ENCODE measurements around the gene GLP2R. TPM values are rescaled to one million over a fixed set of nuclear protein-coding genes. Genes with fewer than 3 reads are reported as not detected.
"Not testable (repeated sequence)": the region's sequence is repeated elsewhere in the genome, so short reads cannot be mapped to it uniquely, and the experiment has no call there.

The GLP2R gene
- total RNA-seq, 1 donor from 2014 or later = not detected

DNA sequence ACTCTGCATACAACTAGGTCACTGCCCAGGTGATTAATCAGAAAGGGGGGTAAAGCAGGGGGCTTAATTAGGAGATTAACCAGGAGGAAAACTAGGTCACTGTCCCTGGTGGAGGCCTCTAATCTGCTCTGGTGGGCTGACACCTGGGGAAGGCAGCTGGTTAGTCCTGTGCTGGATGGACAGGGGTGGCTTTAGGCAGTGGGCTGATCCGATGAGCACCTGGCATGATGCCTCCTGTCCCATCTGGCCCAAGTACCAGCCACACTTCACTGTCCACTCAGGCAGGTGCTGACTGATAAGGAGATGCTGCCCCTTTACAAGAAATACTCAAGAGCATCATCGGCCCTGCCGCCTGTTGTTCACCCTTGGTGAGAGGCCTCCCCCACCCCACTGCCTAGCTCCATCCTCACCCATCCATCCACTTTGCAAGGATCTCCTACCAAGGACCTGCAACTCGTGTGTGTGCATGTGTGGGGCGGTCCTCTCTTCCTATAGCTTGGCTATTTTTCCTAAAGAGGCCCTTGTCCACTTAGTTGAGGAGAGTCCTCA is 93.2 kb downstream of the GLP2R start:
- intact Hi-C loops (cut with micrococcal nuclease) = no loop called here

DNA sequence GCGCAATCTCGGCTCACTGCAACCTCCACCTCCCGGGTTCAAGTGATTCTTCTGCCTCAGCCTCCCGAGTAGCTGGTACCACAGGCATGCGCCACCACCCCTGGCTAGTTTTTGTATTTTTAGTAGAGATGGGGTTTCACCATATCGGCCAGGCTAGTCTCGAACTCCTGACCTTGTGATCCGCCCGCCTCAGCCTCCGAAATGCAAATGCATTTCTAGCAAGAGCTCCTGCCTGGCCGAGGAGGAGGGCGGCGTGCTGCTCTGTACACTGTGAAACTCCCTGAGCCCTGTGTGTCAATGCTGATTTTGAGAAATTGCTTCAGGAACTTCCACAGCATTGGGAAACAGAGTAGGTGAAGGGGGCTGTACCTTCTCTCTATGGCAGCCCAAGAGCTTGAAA is 95.5 kb downstream of the GLP2R start:
- intact Hi-C loops (cut with micrococcal nuclease) = not testable (repeated sequence)

DNA sequence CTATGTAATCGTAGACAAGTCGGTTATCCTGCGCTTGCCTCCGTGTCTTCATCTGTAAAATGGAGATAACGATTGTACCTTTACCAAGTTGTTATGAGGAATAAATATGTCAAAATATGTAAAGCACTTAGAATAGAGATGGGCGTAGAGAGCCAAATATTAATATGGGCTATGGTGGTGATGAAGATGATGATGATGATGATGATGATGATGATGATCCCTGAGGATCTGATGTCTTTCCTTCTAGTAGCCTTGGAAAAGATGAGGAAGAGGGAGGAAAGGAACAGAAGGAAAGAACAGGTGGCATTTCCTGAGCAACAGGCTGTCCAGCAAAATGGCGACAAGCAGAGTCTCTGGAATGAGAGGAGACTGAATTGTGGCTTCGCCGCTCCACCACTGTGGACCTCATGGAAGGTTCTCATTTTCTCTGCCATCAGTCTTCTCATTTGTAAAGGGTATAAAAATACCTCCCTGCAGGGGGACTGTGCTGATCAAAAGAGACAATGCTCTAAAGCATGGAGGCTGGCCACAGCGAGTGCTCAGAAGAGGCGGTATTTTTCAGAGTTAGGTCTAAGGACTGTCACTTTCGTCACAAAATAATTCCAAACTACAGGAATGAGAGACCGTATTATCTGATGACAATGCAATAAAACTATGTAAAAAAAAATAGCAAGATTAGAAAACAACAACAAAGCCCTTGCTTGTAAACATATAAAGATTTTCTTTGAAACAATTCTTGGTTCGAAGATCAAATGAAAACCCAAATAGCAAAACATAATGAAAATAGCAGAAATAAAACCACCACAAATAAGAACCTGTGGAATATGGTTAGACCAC is 96.5 kb downstream of the GLP2R start:
- intact Hi-C loops (cut with micrococcal nuclease) = no loop called here

DNA sequence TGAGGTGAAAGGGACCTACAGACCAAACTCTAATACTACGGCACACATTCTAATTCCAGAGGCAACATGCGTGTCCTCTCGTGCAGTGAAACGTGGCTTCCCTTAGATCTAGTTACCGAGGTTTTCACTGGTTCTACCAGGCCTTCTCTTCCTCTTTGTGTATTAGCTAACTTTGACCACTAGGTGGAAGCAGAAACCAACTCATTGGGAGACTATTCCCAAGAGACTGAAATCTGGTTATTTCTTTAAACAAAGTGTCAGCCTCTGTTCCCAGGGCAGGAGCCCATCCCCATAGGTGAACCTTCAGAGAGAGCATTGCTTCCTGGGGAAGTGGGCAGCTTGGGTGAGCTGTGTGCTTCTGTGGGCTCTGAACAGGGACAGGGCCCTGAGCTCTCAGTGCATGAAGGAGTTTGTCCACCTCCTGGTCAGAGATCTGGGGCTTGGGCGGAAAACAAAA is 99.0 kb downstream of the GLP2R start:
- intact Hi-C loops (cut with micrococcal nuclease) = loop anchor here (1.0 kb wide), 3 partner anchors 35 to 694 kb away; no protein-coding TSS in a partner anchor

DNA sequence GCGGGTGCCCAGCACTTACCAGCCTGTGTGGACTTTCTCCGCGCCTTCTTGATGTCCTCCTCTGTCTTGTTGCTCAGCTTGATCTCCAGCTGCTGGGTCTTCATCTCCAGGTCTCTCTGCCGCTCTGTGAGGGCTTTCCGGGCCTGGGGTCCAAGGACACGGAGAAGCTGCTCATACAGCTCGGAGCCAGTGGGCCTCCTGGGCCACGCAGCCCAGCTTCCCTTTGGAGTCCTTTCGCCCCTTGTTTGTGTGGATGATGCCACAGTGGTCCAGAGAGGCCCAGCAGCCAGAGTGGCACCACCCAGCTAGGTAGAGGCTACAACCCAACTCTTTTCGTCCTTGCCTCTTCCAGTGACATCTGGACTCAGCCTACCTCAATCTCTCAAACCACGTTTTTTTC is 99.7 kb downstream of the GLP2R start:
- intact Hi-C loops (cut with micrococcal nuclease) = no loop called here

DNA sequence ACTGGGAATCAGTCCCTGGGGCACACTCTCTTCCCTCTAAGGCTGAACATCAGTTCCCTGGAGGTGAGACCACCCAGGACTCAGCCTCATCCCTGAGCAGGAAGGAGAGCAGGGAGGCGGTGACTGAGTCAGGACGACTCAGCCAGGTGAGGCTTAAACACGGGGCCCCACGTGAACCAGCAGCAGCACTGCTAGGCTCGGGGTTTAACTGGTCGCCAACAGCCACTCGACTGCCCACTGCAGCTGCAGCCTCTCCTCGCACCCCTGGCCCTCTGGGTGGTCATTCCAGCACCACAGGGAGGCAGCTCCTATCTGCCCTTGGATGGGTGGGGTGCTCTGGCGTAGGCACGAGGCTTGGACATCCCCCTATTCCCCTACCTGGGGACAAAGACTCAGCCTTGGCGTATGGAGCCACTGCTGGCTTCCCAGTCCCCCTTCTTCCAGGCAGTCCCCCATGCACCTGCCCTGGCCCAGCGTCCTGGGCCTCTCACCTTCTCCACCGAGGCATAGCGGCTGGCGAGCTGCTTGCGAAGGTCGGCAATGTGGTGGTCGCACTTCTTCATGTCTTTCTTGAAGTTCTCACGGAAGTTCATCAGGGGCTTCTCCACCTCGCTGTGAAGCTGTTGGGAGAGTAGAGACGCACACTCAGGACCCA is 100.6 kb downstream of the GLP2R start:
- intact Hi-C loops (cut with micrococcal nuclease) = no loop called here

DNA sequence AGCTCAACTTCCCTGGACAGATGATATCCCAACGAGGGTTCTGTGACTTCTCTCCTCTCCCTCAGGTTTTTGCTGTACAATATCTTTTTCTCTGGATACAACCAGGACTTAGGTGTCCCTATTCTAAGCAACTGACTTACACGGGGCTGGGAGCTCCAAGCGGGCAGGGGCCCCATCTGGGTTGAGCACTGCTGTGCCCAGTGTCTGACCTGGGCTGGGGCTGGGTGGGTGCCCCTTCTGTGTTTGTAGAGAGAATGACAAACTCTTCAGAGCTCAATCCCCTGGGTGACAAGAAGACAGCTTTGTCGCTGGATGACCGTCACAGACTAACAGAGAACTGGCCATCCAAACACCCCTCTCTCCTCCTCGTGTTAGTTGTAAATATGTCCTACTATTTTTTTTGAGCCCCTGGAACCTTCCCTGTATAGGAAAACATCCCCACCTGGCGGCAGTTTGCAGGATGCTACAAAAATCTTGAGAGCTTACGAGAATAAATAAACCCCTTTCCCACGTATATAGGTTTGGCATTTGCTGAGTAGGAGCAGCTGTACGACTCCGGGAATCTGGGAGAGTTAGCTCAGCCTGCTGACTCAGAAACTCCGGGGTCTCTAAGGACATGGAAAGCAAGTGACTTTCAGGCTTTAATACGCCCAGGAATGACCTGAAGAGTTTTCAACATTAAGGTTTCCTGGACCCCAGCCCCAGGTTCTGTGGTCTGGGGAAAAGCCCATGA is 103.0 kb downstream of the GLP2R start:
- intact Hi-C loops (cut with micrococcal nuclease) = no loop called here

DNA sequence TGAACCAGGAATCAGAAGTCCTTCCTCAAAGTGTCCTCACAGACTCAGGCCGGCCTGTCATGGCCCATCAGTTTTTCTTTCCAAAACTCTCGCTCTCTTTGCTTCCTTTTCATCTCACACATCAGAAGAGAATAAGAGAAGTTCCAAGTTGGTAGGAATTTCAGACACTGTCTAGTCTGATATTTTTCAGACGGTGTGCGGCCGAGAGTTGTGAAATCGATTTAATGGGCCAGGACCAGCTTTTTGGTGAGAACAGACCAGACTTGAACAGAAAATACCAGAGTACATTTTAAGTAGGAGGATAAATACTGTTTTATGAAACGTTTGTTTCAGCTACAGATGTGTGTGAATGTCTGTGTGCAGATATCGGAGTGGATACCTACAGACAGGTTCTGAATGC is 104.1 kb downstream of the GLP2R start:
- intact Hi-C loops (cut with micrococcal nuclease) = no loop called here

DNA sequence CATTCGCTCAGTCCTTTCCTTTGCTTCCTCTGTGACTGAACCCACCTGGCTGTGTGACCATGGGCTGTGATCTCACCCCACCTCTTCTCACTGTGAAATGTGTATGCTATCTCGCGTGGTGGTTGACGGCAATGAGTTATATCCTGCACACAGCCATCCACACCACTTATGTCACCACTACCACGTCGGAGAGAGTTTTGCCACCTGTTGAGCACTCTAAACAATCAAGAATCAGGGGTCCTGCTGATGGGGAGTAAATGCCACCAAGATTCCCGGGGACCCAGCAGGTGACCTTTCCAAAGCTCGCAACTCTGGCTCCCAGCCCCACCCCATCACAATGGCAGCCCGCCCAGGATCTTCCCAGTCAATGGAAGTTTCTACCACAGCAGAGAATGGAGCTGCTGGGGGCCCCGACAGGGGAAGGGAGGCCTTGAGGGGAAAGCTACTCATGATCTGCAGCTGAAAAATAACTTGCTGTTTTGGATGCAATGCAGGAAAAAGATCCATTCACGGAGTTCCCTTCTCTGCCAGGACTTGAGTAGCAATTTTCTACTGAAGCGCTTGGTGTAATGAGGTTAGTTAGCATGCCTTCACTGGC is 105.5 kb downstream of the GLP2R start:
- intact Hi-C loops (cut with micrococcal nuclease) = no loop called here

DNA sequence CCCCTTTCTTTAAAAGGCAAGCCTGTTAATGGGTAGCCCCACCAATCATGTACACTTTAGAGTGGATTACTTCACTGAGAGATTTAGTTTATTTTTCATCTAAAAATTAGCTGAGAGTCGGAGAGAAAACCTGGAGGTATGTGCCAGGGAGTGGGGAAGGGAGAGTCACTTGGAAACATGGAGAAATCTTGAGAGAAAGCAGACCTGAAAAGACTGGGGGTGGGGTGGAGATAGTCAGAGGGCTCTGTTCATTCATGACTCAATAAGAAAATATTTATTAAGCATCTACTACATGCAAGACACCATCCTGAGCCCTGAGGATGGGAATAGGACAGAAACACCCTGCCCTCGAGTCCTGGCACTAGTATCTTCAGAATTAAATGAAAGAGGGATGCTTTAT is 106.8 kb downstream of the GLP2R start:
- intact Hi-C loops (cut with micrococcal nuclease) = no loop called here

DNA sequence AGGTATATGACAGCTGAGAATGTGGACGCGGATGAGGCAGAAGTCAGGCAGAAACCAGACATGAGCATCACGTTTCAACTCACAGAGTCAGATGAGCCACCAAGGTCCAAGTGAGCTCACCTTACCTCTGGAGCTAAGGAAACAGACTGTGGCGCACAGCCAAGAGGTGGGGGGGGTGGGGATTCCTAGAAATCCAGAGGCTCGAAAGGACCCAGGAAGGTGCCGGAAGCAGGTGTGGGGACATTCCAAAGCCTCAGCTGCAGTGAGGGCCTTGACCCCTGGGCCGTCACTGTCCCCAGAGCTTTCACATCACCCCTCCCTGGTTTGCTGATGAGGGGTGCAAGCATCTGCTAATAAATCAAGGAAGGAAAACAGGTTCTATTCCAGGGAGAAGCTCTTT is 108.6 kb downstream of the GLP2R start:
- intact Hi-C loops (cut with micrococcal nuclease) = no loop called here

DNA sequence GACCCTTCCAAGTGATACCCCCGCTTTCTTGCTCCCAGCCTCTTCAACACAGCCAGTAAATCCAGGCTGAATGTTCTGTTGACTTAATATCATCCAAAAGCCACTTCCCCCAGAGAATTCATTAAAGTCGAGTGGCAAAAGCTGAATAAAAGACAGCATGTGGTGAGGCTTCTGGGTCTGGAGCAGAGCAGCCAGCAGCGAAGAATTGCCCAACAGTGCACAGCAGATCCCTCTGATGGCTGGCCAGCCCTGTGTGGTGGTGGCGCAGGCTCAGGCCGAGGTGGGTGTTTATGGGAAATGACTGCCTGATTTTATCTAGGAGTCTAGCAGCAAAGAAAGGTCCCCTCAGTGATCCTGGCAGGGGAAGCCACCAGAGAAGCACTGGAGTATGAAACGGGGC is 109.7 kb downstream of the GLP2R start:
- intact Hi-C loops (cut with micrococcal nuclease) = no loop called here

DNA sequence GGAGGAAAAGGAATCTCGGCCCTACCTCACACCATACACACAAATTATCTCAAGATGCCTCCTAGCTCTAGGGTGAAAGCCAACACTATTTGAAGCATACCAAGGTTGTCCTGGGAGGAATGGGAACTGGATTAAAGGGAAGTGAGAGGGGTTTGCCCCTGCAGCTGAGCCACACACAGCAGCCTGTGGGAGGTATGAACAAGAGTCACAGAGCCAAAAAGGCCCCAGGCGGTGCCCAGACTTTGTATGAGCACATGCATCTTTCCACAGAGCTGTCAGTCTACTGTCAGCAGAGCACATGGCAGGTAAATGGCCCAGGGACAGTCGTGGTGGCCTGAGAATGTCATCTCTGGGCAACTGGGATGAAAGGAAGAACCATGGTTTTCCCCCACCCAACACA is 110.4 kb downstream of the GLP2R start:
- intact Hi-C loops (cut with micrococcal nuclease) = no loop called here

DNA sequence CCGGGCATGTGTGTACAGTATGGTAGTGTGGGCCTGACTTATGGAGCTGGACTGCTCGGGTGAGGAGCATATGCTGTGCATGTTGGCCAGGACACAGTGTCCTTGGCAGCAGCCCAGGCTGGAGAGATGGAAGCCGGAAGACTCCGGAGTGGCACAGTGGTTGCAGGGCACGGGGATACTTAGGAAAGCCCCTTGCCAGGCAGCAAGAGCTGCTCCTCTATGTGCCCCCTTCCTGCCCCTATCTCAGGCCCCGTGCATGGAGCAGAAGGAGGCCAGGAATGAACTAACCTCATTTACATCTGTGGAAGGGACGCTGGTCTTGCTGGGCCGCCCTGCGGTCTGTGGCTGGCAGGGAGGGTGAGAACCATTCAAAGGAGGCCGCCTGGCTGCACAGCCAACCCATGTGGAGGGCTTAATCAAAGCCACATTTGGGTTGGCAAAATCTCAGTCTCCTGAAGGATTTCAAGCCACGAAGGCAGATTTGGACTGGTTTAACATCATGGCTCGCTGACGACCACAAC is 111.6 kb downstream of the GLP2R start:
- intact Hi-C loops (cut with micrococcal nuclease) = no loop called here

DNA sequence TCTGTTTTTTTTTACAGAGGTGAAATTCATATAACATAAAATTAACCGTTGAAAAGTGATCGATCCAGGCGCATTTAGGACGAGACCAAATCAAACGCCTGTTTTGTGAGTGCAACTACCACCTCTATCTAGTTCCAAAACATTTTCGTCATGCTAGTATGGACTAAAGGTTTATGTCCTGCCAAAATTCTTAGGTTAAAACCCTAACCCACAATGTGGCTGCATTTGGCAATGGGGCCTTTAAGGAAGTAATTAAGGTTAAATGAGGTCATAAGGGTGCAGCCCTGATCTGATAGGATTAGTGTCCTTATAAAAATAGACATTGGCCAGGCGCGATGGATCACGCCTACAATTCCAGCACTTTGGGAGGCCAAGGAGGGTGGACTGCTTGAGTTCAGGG is 112.2 kb downstream of the GLP2R start:
- intact Hi-C loops (cut with micrococcal nuclease) = no loop called here

DNA sequence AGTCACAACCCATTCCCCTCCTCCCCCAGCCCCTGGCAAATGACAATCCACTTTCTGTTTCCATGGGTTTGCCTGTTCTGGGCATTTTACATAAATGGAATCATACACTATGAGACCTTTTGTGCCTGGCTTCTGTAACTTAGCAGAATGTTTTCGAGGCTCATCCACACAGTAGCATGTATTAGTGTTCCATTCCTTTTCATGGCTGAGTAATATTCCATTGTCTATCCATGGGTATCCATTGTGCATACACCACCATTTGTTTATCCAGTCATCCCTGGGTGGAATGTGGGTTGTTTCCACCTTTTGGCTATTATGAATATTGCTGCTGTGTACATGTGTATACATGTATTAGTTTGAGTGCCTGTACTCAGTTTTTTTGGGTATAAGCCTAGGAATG is 113.0 kb downstream of the GLP2R start:
- intact Hi-C loops (cut with micrococcal nuclease) = no loop called here

DNA sequence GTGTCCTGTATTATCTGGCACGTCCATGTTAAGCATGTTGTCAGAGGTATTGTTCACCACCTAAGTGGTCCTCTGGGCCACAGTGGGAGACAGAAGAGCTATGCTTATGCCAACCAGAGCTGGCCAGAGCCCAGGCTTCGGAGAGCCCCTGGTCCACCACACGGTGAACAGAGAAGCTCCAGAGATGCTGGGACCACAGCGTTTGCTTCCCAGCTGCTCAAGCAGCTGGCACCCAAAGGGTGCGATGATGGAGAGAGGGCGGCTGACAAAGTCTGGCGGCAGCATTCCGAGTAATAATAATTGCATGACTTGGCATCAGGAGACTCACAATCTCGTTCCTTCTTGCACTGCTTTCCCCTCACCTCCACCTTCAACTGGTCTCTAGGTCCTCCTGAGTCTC is 115.1 kb downstream of the GLP2R start:
- intact Hi-C loops (cut with micrococcal nuclease) = no loop called here

DNA sequence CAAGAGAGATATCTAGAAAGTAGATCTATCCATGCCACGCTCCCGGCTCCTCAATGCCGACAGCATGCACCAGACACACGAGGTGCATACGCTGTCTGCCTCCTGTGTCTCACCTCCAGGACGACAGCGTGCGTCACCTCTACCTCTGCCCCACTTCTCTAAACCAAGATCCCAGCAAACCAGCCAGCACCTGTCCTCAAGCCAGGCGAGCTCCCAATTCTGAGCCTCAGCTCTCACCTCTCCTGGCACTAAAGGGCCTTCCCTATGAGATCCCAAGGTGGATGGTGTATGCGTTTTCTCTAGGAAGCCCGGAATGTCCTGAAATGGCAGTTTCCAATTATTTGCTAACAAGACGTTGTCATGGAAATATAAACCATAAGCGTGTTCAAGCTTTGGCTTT is 115.6 kb downstream of the GLP2R start:
- intact Hi-C loops (cut with micrococcal nuclease) = no loop called here

Data from T-helper 1 cell treated with Interleukin-12 subunit alpha and Interleukin-12 subunit beta and Interleukin-4 antibody, amounts not matched to agents 30 ng/mL and 1 ng/mL, for 36 hours (primary cell).